ENCODE measurements around the gene BLOC1S1. TPM values are rescaled to one million over a fixed set of nuclear protein-coding genes. Genes with fewer than 3 reads are reported as not detected.

The BLOC1S1 gene
- total RNA-seq, 1 donor from 2014 or later = 98.6 TPM

- TF ChIP-seq, protein P1, sequence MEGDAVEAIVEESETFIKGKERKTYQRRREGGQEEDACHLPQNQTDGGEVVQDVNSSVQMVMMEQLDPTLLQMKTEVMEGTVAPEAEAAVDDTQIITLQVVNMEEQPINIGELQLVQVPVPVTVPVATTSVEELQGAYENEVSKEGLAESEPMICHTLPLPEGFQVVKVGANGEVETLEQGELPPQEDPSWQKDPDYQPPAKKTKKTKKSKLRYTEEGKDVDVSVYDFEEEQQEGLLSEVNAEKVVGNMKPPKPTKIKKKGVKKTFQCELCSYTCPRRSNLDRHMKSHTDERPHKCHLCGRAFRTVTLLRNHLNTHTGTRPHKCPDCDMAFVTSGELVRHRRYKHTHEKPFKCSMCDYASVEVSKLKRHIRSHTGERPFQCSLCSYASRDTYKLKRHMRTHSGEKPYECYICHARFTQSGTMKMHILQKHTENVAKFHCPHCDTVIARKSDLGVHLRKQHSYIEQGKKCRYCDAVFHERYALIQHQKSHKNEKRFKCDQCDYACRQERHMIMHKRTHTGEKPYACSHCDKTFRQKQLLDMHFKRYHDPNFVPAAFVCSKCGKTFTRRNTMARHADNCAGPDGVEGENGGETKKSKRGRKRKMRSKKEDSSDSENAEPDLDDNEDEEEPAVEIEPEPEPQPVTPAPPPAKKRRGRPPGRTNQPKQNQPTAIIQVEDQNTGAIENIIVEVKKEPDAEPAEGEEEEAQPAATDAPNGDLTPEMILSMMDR (conservative IDR thresholded peaks at IDR 0.05) = no peak
- H3K9me3 Mint-ChIP-seq = no peaks in the 10 kb centered on the region
- no peak for DNase-seq (ENCODE audit: extremely low spot score, unreplicated experiment)
- H3K4me1 Mint-ChIP-seq (ENCODE audit: unreplicated experiment) = peaks cover 9% of the 10 kb centered on the region
- no peak overlapping the region for H3K4me3 Mint-ChIP-seq
- peaks cover 50% of the 10 kb centered on the region for H3K27me3 Mint-ChIP-seq
- H3K27ac Mint-ChIP-seq = no peak overlapping the region
- H3K36me3 Mint-ChIP-seq = no peaks in the 10 kb centered on the region
These were observed 32.2 kb upstream of the BLOC1S1 start for GRCh38 chr12:55683676-55684075.

GRCh38 chr12:55684761-55685370, 31.0 kb upstream of the BLOC1S1 start:
- DNase-seq (ENCODE audit: extremely low spot score, unreplicated experiment) = no peak
- no peaks in the 10 kb centered on the region for H3K36me3 Mint-ChIP-seq
- peaks cover 9% of the 10 kb centered on the region for H3K4me1 Mint-ChIP-seq (ENCODE audit: unreplicated experiment)
- peaks cover 45% of the 10 kb centered on the region for H3K27me3 Mint-ChIP-seq
- H3K4me3 Mint-ChIP-seq = no peak overlapping the region
- no peak overlapping the region for H3K27ac Mint-ChIP-seq
- TF ChIP-seq, protein P1 (conservative IDR thresholded peaks at IDR 0.05) = no peak
- H3K9me3 Mint-ChIP-seq = no peaks in the 10 kb centered on the region

DNA sequence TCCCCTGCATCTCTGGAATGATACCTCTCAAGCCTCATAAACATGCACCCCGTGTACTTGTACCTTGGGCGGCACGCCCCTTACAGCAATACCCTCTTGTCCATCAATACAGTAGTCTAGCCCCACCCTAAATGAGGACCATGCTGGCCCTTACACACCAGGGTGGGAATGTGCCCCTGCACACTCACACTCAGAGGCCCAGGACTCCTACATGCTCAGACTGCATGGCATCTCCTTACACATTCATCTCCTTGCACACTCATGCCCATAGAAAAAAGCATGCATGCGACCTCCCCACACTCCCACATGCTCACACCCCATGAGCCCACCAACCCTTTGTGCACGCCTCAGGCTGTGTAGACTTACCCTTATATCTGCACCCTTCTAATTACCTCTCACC, 30.2 kb upstream of the BLOC1S1 start:
- peaks cover 37% of the 10 kb centered on the region for H3K27me3 Mint-ChIP-seq
- TF ChIP-seq, protein P1 (conservative IDR thresholded peaks at IDR 0.05) = no peak
- no peak overlapping the region for H3K4me3 Mint-ChIP-seq
- no peak overlapping the region for H3K27ac Mint-ChIP-seq
- H3K9me3 Mint-ChIP-seq = no peaks in the 10 kb centered on the region
- no peak for DNase-seq (ENCODE audit: extremely low spot score, unreplicated experiment)
- H3K36me3 Mint-ChIP-seq = no peaks in the 10 kb centered on the region
- peaks cover 9% of the 10 kb centered on the region for H3K4me1 Mint-ChIP-seq (ENCODE audit: unreplicated experiment)

DNA sequence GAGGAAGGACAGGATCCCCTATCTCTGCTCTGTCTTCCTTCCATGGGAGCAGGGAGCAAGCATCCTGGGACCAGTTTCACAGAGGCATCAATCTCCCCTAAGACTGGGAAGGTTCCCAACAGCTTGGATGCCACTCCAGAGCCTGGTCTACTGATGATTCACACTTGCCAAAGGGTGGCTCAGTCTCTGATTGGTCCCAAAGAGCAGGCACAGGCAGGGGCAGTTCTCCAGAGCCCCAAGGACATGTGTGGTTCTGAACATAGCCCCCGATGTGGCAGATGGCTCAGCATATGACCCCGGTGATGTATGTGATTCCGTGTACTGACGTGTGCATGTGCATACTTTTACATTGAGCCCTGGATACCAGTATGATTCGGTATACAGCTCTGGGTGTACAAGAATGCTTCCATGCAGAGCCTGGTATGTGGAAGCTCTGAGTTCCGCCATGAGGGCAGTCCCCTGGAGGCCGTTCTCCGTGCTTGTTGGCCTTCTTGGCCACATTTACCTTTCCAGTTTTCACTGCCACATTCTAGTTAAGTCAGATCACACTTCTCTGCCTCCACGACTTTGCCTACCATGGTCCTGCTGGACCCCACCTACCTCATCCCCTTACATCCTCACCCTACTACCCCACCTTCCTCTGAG, 29.4 kb upstream of the BLOC1S1 start:
- H3K9me3 Mint-ChIP-seq = no peaks in the 10 kb centered on the region
- peaks cover 3% of the 10 kb centered on the region for H3K4me1 Mint-ChIP-seq (ENCODE audit: unreplicated experiment)
- peaks cover 3% of the 10 kb centered on the region for H3K36me3 Mint-ChIP-seq
- H3K27me3 Mint-ChIP-seq = peaks cover 28% of the 10 kb centered on the region
- no peak overlapping the region for H3K4me3 Mint-ChIP-seq
- no peak overlapping the region for H3K27ac Mint-ChIP-seq
- TF ChIP-seq, protein P1 (conservative IDR thresholded peaks at IDR 0.05) = no peak
- no peak for DNase-seq (ENCODE audit: extremely low spot score, unreplicated experiment)

- Mint-ChIP-seq H3K4me1 (ENCODE audit: unreplicated experiment) (no peaks in the 10 kb centered on the region), H3K27me3 (peaks cover 19% of the 10 kb centered on the region), H3K4me3 (no peak overlapping the region), H3K27ac (no peak overlapping the region), H3K9me3 (no peaks in the 10 kb centered on the region), H3K36me3 (peaks cover 3% of the 10 kb centered on the region)
- no peak for DNase-seq (ENCODE audit: extremely low spot score, unreplicated experiment)
- TF ChIP-seq, protein P1 (conservative IDR thresholded peaks at IDR 0.05) = no peak
These were observed 28.1 kb upstream of the BLOC1S1 start for GRCh38 chr12:55687746-55688145.
